AG04449 (cell line): Measurements from ENCODE around the gene MXRA8.

ENCODE experiments used
- CTCF ChIA-PET: fragments of 350-600 bp; formaldehyde crosslinking; extraction: SDS; loops from one replicate; lab custom pipeline; 2021; ENCODE audit warnings: antibody characterized with exemption; lab: Yijun Ruan, JAX
- POLR2A ChIA-PET: fragments of 400-600, 350-600 bp; formaldehyde crosslinking; extraction: SDS; loops from one replicate; lab custom pipeline; 2020; ENCODE audit warnings: antibody characterized with exemption, inconsistent platforms; lab: Yijun Ruan, JAX
- DNase-seq: peaks from one replicate; pipeline ENCODE4 v3.0.0-alpha.2; 2010; ENCODE audit warnings: low read depth, low spot score
- H3K4me3 ChIP-seq: 2 replicates; pipeline ENCODE4 v1.5.1; 2011; ENCODE audit warnings: low read depth, mild to moderate bottlenecking, control low read depth, low read length
- CTCF ChIP-seq: IDR thresholded peaks from one replicate; pipeline ENCODE4 v1.5.1; 2011; ENCODE audit warnings: mild to moderate bottlenecking, moderate library complexity, low read length, control low read depth, inconsistent platforms; ENCODE audit not compliant: insufficient read depth; ENCODE audit errors: missing control alignments

The MXRA8 gene

GRCh38 chr1:1307923-1308755, 50.2 kb downstream of the MXRA8 start, which contains the start of the genes ACAP3 and PUSL1:
Gene ACAP3 (minus strand): TSS chr1:1307930. CDS start chr1:1307815, 115 bp downstream.
Gene PUSL1 (plus strand): TSS chr1:1308597. CDS start chr1:1308644, 47 bp downstream.
- no peak for TF ChIP-seq CTCF
- ChIA-PET POLR2A (no interaction called here), CTCF (no interaction called here)
- peak; percentile 63 for DNase-seq
- peak within 1 kb of the TSS; percentile 69 for H3K4me3 ChIP-seq

DNA sequence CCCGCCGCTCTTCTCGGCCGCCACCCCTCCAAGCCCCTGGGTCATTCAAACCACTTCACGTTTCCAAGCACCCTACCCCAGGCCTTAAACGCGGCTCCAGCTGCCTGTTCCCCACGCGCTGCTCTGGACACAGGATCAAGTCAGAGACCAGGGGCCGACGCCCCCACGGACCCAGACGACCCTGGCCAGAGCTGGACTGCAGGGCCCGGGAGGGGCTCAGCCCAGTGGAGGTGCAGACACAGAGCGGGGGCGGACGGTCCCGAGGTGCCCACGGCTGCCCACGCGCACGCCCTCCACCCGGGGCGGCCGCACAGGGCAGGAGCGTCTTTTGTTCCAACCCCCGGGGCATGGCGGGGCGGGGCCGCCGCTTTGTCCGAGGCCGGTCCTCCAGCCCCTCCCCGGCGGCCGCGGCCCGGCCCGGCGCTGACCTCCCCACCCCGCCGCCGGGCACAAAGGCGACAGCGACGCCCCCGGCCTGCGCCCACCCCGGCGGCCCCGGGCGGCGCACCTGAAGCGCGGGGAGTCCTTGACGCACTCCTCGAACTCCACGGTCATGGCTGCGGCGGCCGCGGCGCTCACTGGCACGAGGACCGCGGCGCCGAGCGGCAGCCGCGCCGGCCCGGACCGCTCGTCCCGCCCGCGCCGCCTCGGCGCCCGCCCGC, 51.0 kb downstream of the MXRA8 start:
- DNase-seq: no peak
- ChIA-PET CTCF (interaction anchor here (0.9 kb wide), 1 partner anchor 185 kb away, joined by 3 read pairs; no protein-coding TSS in a partner anchor), POLR2A (no interaction called here)
- TF ChIP-seq CTCF: no peak
- H3K4me3 ChIP-seq: peak overlapping the region; percentile 68

DNA sequence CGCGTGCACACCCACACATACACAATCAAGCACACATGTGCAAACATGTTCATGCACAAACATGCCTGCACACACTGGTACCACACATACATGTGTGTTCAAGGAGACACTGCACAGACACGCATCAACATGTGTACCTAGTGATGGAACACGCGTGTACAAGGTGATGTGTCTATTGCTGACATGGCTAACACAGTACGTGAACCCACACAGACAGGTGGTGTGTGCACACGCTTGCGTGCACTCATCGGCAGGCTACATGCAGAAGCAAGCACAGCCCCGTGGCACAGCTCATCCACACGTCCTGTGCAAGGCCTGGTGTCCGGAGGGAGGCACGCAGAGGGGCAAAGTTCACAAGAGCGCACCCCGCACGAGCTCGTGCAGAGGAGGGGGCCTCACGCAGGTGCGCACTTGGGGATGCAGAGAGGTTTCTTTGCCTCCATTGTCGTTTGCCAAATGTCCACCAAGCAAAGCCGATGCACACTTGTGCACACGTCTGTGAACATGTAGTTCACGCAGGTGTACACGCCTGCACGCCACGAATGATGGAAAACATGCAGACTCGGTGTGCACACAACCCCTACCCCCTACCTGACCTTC, 51.6 kb downstream of the MXRA8 start:
- TF ChIP-seq CTCF: no peak
- CTCF ChIA-PET: interaction anchor here (0.9 kb wide), 1 partner anchor 184 kb away, joined by 3 read pairs; no protein-coding TSS in a partner anchor
- POLR2A ChIA-PET: no interaction called here
- H3K4me3 ChIP-seq: peak overlapping the region; percentile 68
- DNase-seq: no peak

DNA sequence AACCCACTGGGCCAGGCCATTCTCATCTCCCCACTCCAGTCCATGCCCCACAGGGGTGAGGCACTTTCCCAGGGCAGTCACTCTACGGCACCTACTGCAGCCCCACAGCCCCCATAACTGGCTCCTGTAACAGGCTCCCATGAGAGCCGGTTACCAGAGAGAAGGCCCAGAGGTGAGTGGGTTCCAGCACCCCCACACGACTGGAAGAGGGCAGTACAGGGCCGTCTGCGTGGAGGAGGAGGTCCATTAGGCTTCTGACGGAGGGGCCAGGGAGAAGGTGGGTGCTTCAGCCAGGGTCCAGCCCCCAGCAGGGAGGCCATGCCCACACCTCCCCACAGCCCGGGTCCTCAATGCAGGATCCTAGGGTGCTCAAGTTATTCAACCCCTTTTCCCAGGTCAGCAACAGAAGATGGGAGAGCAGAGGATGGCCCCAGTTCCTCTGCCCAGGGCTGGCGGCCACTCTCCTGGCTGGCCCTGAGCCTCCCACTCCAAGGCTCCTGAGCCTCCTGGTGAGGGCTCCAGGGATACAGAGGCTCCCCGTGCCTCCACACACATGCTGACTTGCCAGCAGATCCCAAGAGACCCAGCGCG, 52.2 kb downstream of the MXRA8 start:
- no peak for DNase-seq
- H3K4me3 ChIP-seq: peak overlapping the region; percentile 68
- peak; percentile 45 for TF ChIP-seq CTCF
- ChIA-PET CTCF (interaction anchor here (0.9 to 2.1 kb wide), 3 partner anchors 17 to 184 kb away, joined by 3 to 16 read pairs (median 3); no protein-coding TSS in a partner anchor), POLR2A (interaction anchor here (1.3 kb wide), 1 partner anchor 16 kb away, joined by 4 read pairs; no protein-coding TSS in a partner anchor)

DNA sequence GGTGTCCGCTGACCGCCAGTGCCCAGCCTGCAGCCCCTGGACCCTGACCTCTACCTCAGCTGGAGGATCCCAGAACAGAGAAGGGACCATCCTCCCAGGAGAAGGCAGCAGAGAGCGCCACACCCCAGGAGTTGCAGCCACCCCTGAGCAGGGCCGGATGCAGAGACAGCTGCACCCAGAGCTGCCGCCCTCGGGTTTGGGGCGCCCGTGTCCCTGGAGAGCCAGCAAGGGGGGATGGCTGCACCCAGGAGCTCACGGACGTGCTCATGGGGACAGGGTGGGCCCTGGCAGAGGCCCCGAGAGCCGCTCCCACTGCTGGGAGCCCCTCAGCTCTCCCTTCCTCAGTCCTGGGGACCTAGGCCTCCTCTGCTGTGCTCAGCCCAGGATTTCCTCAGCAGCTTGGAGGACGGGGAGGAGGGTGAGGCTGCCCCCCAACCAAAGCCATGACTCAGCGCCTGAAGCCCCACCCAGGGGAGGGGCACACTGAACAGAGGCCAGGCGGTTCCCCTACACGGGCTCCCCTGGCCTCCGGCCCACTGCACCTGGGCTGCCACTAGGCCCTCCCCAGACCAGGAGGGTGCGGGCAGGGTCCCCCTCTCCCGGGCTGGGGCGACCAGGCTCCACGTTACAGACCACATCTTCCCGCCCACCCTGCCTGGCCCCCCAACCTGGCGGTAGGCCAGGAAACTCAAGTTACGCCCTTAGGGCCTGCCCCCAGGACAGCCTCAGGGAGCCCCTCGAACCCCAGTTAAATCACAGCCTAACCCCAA, 52.9 kb downstream of the MXRA8 start:
- peak; percentile 6 for TF ChIP-seq CTCF
- DNase-seq: no peak
- ChIA-PET POLR2A (interaction anchor here (0.6 to 1.3 kb wide), 5 partner anchors 11 to 70 kb away, joined by 3 to 4 read pairs (median 4); partner anchors contain the start of gene AURKAIP1), CTCF (interaction anchor here (0.9 to 2.1 kb wide), 7 partner anchors 15 to 183 kb away, joined by 3 to 16 read pairs (median 4); partner anchors contain the start of gene UBE2J2)
- peak overlapping the region; percentile 68 for H3K4me3 ChIP-seq
